ENCODE measurements around the gene GSPT1.
"Not testable (repeated sequence)": the region's sequence is repeated elsewhere in the genome, so short reads cannot be mapped to it uniquely, and the experiment has no call there.

GSPT1 gene

DNA sequence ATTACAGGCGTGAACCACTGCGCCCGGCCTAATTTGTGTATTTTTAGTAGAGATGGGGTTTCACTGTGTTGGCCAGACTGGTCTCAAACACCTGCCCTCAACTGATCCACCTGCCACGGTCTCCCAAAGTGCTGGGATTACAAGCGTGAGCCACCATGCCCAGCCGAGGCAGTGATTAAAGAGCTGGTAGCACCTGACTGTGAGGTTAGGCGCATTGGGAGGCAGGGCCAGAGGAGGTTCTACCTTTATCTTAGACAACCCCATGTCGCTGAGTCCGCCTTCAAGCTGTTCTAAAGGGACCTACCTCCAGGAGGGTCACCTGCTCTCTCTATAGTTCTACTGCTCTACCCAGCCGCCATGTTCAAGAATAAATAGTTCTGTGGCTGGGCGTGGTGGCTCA, 72.5 kb downstream of the GSPT1 start:
- TF ChIP-seq, protein P1, sequence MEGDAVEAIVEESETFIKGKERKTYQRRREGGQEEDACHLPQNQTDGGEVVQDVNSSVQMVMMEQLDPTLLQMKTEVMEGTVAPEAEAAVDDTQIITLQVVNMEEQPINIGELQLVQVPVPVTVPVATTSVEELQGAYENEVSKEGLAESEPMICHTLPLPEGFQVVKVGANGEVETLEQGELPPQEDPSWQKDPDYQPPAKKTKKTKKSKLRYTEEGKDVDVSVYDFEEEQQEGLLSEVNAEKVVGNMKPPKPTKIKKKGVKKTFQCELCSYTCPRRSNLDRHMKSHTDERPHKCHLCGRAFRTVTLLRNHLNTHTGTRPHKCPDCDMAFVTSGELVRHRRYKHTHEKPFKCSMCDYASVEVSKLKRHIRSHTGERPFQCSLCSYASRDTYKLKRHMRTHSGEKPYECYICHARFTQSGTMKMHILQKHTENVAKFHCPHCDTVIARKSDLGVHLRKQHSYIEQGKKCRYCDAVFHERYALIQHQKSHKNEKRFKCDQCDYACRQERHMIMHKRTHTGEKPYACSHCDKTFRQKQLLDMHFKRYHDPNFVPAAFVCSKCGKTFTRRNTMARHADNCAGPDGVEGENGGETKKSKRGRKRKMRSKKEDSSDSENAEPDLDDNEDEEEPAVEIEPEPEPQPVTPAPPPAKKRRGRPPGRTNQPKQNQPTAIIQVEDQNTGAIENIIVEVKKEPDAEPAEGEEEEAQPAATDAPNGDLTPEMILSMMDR (conservative IDR thresholded peaks at IDR 0.05), result no peak
- no peak overlapping the region for H3K27ac ChIP-seq

DNA sequence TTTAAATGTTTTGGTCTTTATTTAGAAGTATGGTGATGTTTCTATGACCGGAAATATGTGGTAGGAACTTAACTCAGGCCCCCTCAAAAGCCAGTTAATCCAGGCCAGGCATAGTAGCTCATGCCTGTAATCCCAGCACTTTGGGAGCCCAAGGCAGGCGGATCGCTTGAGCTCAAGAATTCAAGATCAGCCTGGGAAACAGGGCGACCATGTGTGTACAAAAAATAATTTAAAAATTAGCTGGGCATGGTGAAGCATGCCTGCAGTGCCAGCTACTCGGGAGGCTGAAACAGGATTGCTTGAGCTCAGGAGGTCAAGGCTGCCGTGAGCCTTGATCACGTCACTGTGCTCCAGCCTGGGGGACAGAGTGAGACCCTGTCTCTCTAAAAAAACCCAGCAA, 74.7 kb downstream of the GSPT1 start:
- H3K27ac ChIP-seq, result no peak overlapping the region
- TF ChIP-seq, protein P1 (conservative IDR thresholded peaks at IDR 0.05), result no peak

DNA sequence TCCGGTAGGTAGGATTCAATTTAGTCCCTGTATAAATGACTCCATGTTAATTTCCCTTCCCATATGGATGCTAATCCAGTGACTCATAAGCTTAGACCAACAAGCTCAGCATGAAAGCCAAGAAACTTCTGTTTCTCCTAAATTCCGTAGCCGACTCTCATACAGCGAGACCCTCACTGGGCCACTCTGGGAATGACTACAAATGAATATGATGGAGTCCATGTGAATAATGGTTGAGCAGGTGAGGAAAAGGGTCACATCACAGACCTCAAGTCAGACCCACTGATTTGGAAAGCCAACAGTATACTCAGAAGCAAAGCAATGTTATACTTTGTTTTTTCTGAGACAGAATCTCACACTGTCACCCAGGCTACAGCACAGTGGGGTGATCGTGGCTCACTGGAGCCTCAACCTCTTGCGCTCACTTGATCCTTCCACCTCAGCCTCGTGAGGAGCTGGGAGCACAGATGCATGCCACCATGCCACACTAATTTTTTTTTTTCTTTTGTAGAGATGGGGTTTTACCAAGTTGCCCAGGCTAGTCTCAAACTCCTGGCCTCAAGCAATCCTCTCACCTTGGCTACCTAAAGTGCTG, 79.0 kb downstream of the GSPT1 start:
- TF ChIP-seq, protein P1 (conservative IDR thresholded peaks at IDR 0.05), result no peak
- H3K27ac ChIP-seq, result no peak overlapping the region

DNA sequence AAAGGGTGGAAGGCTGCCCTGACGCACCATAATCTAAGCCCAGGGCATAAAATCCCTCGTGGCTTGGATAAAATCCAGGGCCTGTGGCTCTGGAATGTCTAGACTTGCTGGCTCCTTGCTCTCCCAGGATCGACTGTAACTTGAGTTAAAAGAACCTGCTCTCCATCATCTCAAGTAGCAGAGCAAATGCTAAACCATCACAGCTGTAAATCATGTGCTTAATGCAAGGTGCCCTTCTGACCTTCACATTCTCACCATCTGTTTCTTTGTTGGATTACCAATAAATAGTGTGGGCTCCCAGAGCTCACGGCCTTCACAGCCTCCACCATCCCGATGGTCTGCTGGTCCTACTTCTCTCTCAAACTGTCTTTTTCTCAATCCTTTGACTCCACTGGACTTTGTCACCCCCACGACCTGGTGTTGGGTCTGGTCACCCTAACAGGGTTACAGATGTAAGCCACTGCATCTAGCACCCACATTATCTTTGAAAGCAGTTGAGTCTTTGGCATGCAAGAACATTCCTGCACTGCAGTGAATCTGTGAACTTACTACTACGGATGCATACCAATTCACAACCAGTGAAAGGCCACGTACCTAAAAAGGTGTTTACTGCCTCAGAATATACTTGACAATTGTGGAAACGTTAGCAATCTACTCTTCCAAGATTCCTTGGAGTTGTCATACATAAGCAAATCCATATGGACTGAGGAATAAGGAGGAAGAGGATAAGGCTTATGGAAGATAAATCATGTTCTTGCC, 79.7 kb downstream of the GSPT1 start:
- TF ChIP-seq, protein P1 (conservative IDR thresholded peaks at IDR 0.05), result no peak
- H3K27ac ChIP-seq, result no peak overlapping the region

DNA sequence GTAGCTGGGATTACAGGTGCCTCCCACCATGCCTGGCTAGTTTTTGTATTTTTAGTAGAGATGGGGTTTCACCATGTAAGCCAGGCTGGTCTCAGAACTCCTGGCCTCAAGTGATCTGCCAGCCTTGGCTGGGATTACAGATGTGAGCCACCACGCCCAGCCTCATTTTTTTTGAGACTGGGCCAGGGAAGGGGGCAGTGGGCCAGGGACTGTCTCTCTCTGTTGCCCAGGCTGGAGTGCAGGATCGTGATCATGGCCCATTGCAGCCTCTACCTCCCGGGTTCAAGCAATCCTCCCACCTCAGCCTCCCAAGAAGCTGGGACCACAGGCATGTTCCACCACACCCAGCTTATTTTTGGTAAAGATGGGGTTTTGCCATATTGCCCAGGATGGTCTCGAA, 80.4 kb downstream of the GSPT1 start:
- no peak overlapping the region for H3K27ac ChIP-seq
- TF ChIP-seq, protein P1 (conservative IDR thresholded peaks at IDR 0.05), result no peak

DNA sequence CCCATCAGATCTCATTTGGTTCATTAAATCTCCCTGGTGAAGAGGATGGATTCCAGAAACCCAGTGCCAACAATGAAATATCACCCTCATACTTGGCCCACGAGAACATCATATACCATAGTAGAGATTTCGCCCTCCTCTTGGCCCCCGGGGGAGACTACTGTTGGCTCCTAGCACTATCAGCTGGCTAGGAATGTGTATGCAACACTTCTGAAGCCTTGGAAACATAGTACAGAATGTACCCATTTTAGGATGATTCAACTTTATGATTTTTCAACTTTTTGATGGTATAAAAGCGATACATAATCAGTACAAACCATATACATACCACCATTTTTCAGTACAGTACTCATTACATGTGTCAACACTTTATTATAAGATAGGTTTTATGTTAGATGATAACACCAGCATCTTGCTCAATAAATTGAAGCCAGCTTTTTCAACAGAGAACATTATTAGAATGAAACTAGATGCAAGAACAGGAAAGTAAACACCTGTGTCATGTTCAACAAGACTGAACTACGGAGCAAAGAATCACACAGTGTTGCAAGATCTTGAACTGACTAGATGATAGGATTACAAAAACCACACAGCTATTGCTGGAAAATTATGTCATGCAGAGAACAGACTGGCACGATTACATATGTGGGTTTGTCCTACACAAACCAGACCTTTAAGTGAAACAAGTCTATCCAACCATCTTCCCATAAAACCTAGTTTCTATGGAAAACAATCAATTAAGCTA, 81.6 kb downstream of the GSPT1 start:
- TF ChIP-seq, protein P1 (conservative IDR thresholded peaks at IDR 0.05), result no peak
- H3K27ac ChIP-seq, result no peak overlapping the region

DNA sequence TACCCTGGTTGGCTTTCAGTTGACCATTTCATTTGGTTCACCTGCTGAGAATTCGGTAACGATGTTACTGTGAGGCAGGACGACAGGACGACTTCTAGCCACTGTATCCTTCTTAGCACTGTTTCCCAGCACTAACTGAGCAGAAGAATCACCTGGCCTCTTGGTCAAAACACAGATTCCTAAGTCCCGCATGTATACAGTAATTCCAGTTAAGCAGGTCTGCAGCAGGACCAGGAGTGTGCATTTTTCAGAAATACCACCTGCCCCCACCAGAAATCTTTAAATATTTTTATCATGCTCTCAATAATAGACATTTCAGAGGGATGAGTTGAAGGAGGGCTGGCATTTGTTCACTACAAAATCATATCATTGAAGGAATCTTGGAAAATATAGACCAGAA, 87.1 kb downstream of the GSPT1 start:
- TF ChIP-seq, protein P1 (conservative IDR thresholded peaks at IDR 0.05), result no peak
- H3K27ac ChIP-seq, result no peak overlapping the region

DNA sequence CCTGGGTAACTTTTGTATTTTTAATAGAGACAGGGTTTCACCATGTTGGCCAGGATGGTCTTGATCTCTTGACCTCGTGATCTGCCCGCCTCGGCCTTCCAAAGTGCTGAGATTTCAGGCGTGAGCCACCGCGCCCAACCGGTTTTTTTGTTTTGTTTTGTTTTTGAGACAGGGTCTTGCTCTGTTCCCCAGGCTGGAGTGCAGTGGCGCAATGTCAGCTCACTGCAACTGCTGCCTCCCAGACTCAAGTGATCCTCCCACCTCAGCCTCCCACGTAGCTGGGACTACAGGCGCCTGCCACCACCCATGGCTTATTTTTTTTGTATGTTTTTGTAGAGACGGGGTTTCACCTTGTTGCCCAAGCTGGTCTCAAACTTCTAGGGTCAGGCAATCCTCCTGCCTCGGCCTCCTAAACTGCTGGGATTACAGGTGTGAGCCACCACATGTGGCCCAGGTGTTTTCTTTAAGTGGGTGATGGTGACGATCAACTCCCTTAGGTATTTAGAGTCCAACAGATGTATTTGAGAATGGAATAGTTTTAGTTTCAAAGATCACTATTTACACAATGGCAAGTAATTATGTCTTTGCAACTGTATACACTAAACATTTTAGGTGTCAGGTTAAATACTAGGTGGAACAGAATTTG, 90.1 kb downstream of the GSPT1 start:
- not testable (repeated sequence) for H3K27ac ChIP-seq

Measured in VCaP (cell line).